Measurements from ENCODE around the gene SVBP. TPM values are rescaled to one million over a fixed set of nuclear protein-coding genes. Genes with fewer than 3 reads are reported as not detected.

The SVBP gene
- total and polyA plus RNA-seq, 2 donors (not counting 3 experiments of a cell fraction or from before 2014, with no cell fraction given), result 18.1 to 24.1 TPM

DNA sequence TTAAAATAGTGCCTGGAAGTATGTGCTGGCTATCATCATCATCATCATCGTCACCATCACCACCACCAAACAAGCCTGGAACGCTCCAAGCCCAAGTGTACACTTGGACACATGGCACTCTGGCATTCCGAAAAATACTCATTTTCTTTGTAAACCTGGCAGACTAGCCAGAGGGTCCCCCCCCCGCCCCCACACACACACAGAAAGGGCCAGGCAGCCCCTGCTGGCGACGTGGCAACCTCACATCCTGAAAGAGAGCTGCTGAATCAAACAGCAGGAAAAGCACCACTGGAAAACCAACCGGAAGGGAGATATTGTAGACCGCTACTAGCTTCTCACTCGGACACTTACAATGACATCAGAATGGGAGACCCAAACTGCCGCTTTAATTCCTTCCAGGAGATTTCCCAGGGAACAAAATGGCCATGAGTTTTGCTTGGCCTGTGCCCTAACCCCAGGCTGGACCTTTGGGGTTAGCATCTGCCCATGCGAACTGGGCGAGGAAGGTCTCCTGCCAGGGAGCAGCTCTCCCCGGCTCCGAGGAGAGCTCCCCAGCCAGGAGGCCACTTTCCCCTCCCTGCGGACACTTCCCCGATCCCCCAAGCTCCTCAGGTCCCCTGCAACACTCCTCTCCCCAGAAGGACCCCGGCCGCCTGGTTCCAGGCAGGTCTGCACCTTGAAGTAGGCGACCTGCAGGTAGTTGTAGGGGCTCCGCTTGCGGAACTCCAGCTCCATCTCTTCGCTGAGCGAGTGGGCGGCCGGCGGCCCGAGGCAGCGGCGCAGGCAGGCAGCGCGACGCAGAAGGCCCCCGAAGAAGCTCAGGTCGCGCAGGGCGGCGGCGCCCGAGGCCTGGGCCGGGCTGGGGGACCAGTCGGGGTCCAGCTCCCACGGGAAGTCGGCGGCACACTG, 51.1 kb downstream of the SVBP start:
- H3K4me1 ChIP-seq (ENCODE audit: control insufficient read depth, extremely low read depth, insufficient read depth, low read length), result peaks cover 20% of the 10 kb centered on the region
- H3K79me2 ChIP-seq (ENCODE audit: control insufficient read depth, insufficient read depth, low read length), result peaks cover 60% of the 10 kb centered on the region
- peaks cover 0 to 3% of the 10 kb centered on the region in 2 experiments for H3K36me3 ChIP-seq (ENCODE audit: control insufficient read depth in 2 of 2, extremely low read depth in 1 of 2, insufficient read depth in 2 of 2, low read length in 2 of 2)
- TSS peak; percentile 56 for BruUV-seq (replicated peaks)
- H3K9ac ChIP-seq (replicated peaks; ENCODE audit: extremely low read depth, insufficient read depth, low read length), result peak overlapping the region; percentile 76
- DNase-seq (ENCODE audit: low read depth, low spot score) (peak; percentile 80), FAIRE-seq (peak; percentile 79)
- H3K27me3 ChIP-seq (ENCODE audit: control insufficient read depth in 2 of 2, insufficient read depth in 2 of 2, low read length in 2 of 2), result no peaks in the 10 kb centered on the region
- intact Hi-C loops (cut with micrococcal nuclease) (loop anchor here (2.0 to 5.0 kb wide), 3 partner anchors 83 to 309 kb away; partner anchors contain the start of genes PPCS, YBX1 and ZMYND12), dilution Hi-C loops (cut with MboI; ENCODE audit: extremely low pct_ligation_motif_present, low sequenced_read_pairs) (no loop called here)
- ChIA-PET CTCF (interaction anchor here (0.6 to 3.7 kb wide), 40 partner anchors 8 to 1231 kb away, joined by 3 to 32 read pairs (median 4); partner anchors contain the start of genes ERMAP, TMEM269, YBX1 and ZNF691), POLR2A (interaction anchor here (0.7 to 1.7 kb wide), 8 partner anchors 12 to 441 kb away, joined by 3 to 10 read pairs (median 4); partner anchors contain the start of genes ERMAP, SVBP, YBX1 and ZNF691)
- H3K9me1 ChIP-seq (replicated peaks; ENCODE audit: control insufficient read depth, extremely low read depth, insufficient read depth, low read length), result no peaks in the 10 kb centered on the region
- no peaks in the 10 kb centered on the region for H3K9me3 ChIP-seq (replicated peaks; ENCODE audit: control insufficient read depth, insufficient read depth, low read length)
- H2AFZ ChIP-seq (ENCODE audit: low read depth, low read length), result peak overlapping the region; percentile 83
- peak overlapping the region; percentile 95 for H3K4me2 ChIP-seq (ENCODE audit: insufficient read depth, low read length)
- H3K4me3 ChIP-seq (replicated peaks in 1 of 3; ENCODE audit: insufficient read depth in 1 of 3, low read depth in 1 of 3, low read length in 3 of 3), result peak overlapping the region; percentile 54 to 90 (median 65)
- no peaks in the 10 kb centered on the region for H4K20me1 ChIP-seq (replicated peaks; ENCODE audit: control insufficient read depth, extremely low read depth, insufficient read depth, low read length)
- peak overlapping the region; percentile 62 for H3K27ac ChIP-seq (ENCODE audit: insufficient read depth, low read depth, low read length)
- TF ChIP-seq POLR2A (IDR thresholded peaks at IDR 0.05; ENCODE audit: low read depth, low read length) (peak; percentile 56), GATA2 (IDR thresholded peaks at IDR 0.05; ENCODE audit: insufficient read depth, insufficient read length, low read depth, low read length) (no peak), MYC (IDR thresholded peaks at IDR 0.05; ENCODE audit: low read depth, low read length) (no peak), EZH2 (IDR thresholded peaks at IDR 0.05; ENCODE audit: borderline replicate concordance, low read depth, low read length, severe bottlenecking) (no peak), JUN (IDR thresholded peaks at IDR 0.05; ENCODE audit: borderline replicate concordance, insufficient read depth, insufficient read length, low read depth) (no peak), POLR2AphosphoS5 (IDR thresholded peaks at IDR 0.05; ENCODE audit: insufficient read depth, low read depth, low read length) (peak; percentile 47)
- TF ChIP-seq, protein P1, sequence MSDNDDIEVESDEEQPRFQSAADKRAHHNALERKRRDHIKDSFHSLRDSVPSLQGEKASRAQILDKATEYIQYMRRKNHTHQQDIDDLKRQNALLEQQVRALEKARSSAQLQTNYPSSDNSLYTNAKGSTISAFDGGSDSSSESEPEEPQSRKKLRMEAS (IDR thresholded peaks at IDR 0.05; ENCODE audit: insufficient read depth, insufficient read length), result no peak
- TF ChIP-seq, protein P2, sequence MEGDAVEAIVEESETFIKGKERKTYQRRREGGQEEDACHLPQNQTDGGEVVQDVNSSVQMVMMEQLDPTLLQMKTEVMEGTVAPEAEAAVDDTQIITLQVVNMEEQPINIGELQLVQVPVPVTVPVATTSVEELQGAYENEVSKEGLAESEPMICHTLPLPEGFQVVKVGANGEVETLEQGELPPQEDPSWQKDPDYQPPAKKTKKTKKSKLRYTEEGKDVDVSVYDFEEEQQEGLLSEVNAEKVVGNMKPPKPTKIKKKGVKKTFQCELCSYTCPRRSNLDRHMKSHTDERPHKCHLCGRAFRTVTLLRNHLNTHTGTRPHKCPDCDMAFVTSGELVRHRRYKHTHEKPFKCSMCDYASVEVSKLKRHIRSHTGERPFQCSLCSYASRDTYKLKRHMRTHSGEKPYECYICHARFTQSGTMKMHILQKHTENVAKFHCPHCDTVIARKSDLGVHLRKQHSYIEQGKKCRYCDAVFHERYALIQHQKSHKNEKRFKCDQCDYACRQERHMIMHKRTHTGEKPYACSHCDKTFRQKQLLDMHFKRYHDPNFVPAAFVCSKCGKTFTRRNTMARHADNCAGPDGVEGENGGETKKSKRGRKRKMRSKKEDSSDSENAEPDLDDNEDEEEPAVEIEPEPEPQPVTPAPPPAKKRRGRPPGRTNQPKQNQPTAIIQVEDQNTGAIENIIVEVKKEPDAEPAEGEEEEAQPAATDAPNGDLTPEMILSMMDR (IDR thresholded peaks at IDR 0.05; ENCODE audit: extremely low read depth in 1 of 2, insufficient read depth in 1 of 2, low read depth in 1 of 2, low read length in 2 of 2), result peak; percentile 54 to 63
